A673 (cell line): ENCODE measurements around the gene OTOG. TPM values are rescaled to one million over a fixed set of nuclear protein-coding genes. Genes with fewer than 3 reads are reported as not detected.

Experiments
- BruUV-seq: library from RNA; stranded (reverse); fragments of 400-500 nt; replicated peaks from 2 replicates; lab custom pipeline; 2021; lab: Mats Ljungman, UMichigan
- CTCF ChIA-PET: fragments of 300-600 bp; sonication (Branson Sonifier 250); formaldehyde crosslinking; loops from one replicate; lab custom pipeline; 2022; ENCODE audit warnings: antibody characterized with exemption; lab: Charles Lee
- POLR2A ChIA-PET: fragments of 300-600 bp; sonication (Branson Sonifier 250); formaldehyde crosslinking; loops from one replicate; lab custom pipeline; 2022; ENCODE audit warnings: antibody characterized with exemption; ENCODE audit not compliant: low non-redundant PET; lab: Charles Lee
- DNase-seq: peaks from one replicate; pipeline ENCODE4 v3.0.0-alpha.2; 2015; ENCODE audit warnings: low spot score
- H3K27ac ChIP-seq: fragments of 200-600 bp; sonication (generic); 2 replicates; pipeline ENCODE4 v1.5.1; 2016; ENCODE audit warnings: mixed run types, low read depth, mild to moderate bottlenecking, mixed read lengths, antibody characterized with exemption, low read length; ENCODE audit not compliant: poor library complexity, severe bottlenecking
- H3K27me3 ChIP-seq: fragments of 200-600 bp; sonication (generic); replicated peaks from 2 replicates; pipeline ENCODE4 v1.6.1; 2017; ENCODE audit warnings: mixed run types, low read depth, mild to moderate bottlenecking, mixed read lengths, antibody characterized with exemption, low read length; ENCODE audit not compliant: insufficient read depth, poor library complexity
- H3K36me3 ChIP-seq: fragments of 200-600 bp; sonication (generic); 2 replicates; pipeline ENCODE4 v1.6.1; 2016; ENCODE audit warnings: mixed run types, mild to moderate bottlenecking, mixed read lengths, antibody characterized with exemption, low read length; ENCODE audit not compliant: insufficient read depth, poor library complexity, severe bottlenecking
- H3K4me1 ChIP-seq: fragments of 200-600 bp; sonication (generic); 2 replicates; pipeline ENCODE4 v1.6.1; 2017; ENCODE audit warnings: mixed run types, mild to moderate bottlenecking, mixed read lengths, antibody characterized with exemption, low read length; ENCODE audit not compliant: insufficient read depth, poor library complexity, severe bottlenecking
- H3K4me3 ChIP-seq: fragments of 200-600 bp; sonication (generic); 2 replicates; pipeline ENCODE4 v1.5.1; 2016; ENCODE audit warnings: low read depth, mixed run types, mild to moderate bottlenecking, mixed read lengths, low read length; ENCODE audit not compliant: poor library complexity, severe bottlenecking
- H3K9me3 ChIP-seq: fragments of 200-600 bp; sonication (generic); 2 replicates; pipeline ENCODE4 v1.6.1; 2016; ENCODE audit warnings: mixed run types, low read depth, mild to moderate bottlenecking, mixed read lengths, antibody characterized with exemption, low read length; ENCODE audit not compliant: poor library complexity, severe bottlenecking
- CTCF ChIP-seq: fragments of 300-800, 200-600 bp; sonication (generic); conservative IDR thresholded peaks from 2 replicates; pipeline ENCODE4 v1.5.1; 2017; ENCODE audit warnings: low read depth, mild to moderate bottlenecking, antibody characterized with exemption, low read length, moderate library complexity, mixed read lengths
- EZH2 ChIP-seq: fragments of 200-600 bp; sonication (generic); IDR thresholded peaks from 2 replicates; pipeline ENCODE4 v1.6.1; 2017; ENCODE audit warnings: borderline replicate concordance, low read depth, mild to moderate bottlenecking, mixed read lengths, antibody characterized with exemption, low read length; ENCODE audit not compliant: poor library complexity, severe bottlenecking
- intact Hi-C: fragments of 100-400 bp; cut with micrococcal nuclease; formaldehyde crosslinking; loops from one replicate; pipeline ENCODE4 v1.10.0; 2022; ENCODE audit not compliant: unreplicated experiment
- total RNA-seq: library from RNA; stranded (reverse); gene quantifications from 2 replicates; pipeline ENCODE4 v1.2.3, GENCODE V29; 2021

The OTOG gene
- total RNA-seq, 1 experiment from 2014 or later: not detected

GRCh38 chr11:17633279-17633986, 86.4 kb downstream of the OTOG start:
- POLR2A ChIA-PET: no interaction called here
- intact Hi-C loops: no loop called here
- no TSS peak for BruUV-seq
- no peaks in the 10 kb centered on the region for H3K36me3 ChIP-seq
- no peak overlapping the region for H3K27ac ChIP-seq
- no peak for DNase-seq
- no peak for TF ChIP-seq EZH2
- TF ChIP-seq CTCF: no peak
- CTCF ChIA-PET: no interaction called here
- no peaks in the 10 kb centered on the region for H3K9me3 ChIP-seq
- no peak overlapping the region for H3K4me3 ChIP-seq
- no peaks in the 10 kb centered on the region for H3K4me1 ChIP-seq
- peaks cover 2% of the 10 kb centered on the region for H3K27me3 ChIP-seq

- ChIA-PET CTCF (no interaction called here), POLR2A (no interaction called here)
- H3K4me3 ChIP-seq: no peak overlapping the region
- TF ChIP-seq CTCF (no peak), EZH2 (no peak)
- H3K4me1 ChIP-seq: no peaks in the 10 kb centered on the region
- no peaks in the 10 kb centered on the region for H3K27me3 ChIP-seq
- H3K36me3 ChIP-seq: no peaks in the 10 kb centered on the region
- H3K9me3 ChIP-seq: no peaks in the 10 kb centered on the region
- no peak for DNase-seq
- BruUV-seq: no TSS peak
- intact Hi-C loops: no loop called here
- H3K27ac ChIP-seq: no peak overlapping the region
Measured at GRCh38 chr11:17633987-17634775, 87.1 kb downstream of the OTOG start.

GRCh38 chr11:17634776-17635550, 87.9 kb downstream of the OTOG start:
- BruUV-seq: no TSS peak
- intact Hi-C loops: no loop called here
- no peaks in the 10 kb centered on the region for H3K27me3 ChIP-seq
- no peaks in the 10 kb centered on the region for H3K4me1 ChIP-seq
- POLR2A ChIA-PET: no interaction called here
- DNase-seq: no peak
- H3K9me3 ChIP-seq: no peaks in the 10 kb centered on the region
- TF ChIP-seq EZH2 (no peak), CTCF (no peak)
- CTCF ChIA-PET: no interaction called here
- H3K4me3 ChIP-seq: no peak overlapping the region
- H3K36me3 ChIP-seq: no peaks in the 10 kb centered on the region
- H3K27ac ChIP-seq: no peak overlapping the region
